Endothelial cell of umbilical vein (primary cell): ENCODE data around the gene APCDD1L. TPM values are rescaled to one million over a fixed set of nuclear protein-coding genes. Genes with fewer than 3 reads are reported as not detected.

Source experiments
- BruUV-seq: library from RNA; stranded (reverse); fragments of 400-500 nt; replicated peaks from 2 replicates; lab custom pipeline; 2021; lab: Mats Ljungman, UMichigan
- CTCF ChIA-PET: fragments of 300-600, 350-600 bp; sonication (Branson Sonifier 250); formaldehyde crosslinking; loops from one replicate; lab custom pipeline; 2021; ENCODE audit warnings: antibody characterized with exemption, inconsistent platforms; lab: Charles Lee
- POLR2A ChIA-PET: fragments of 300-600, 350-600 bp; sonication (Branson Sonifier 250); formaldehyde crosslinking; loops from one replicate; lab custom pipeline; 2021; ENCODE audit warnings: antibody characterized with exemption, inconsistent platforms; lab: Charles Lee
- DNase-seq: peaks from one replicate; pipeline ENCODE4 v3.0.0-alpha.2; 2011; ENCODE audit warnings: low read depth, low spot score
- FAIRE-seq: peaks from 2 replicates; lab custom pipeline; 2011; peaks lifted over from hg19 to GRCh38; lab: Jason Lieb, UNC
- H2AFZ ChIP-seq: 2 replicates; pipeline ENCODE4 v1.6.0; 2012; ENCODE audit warnings: low read depth, low read length, control low read depth, inconsistent platforms
- H3K27ac ChIP-seq: 2 replicates; pipeline ENCODE4 v1.5.1; 2011; ENCODE audit warnings: low read depth, mild to moderate bottlenecking, control low read depth, low read length, moderate library complexity; ENCODE audit not compliant: insufficient read depth
- H3K27me3 ChIP-seq, 2 experiments: 2 replicates each; pipeline versions ENCODE4 v1.6.0 to v1.6.1; 2011; ENCODE audit warnings: low read length in 2 of 2, mixed read lengths in 1 of 2; ENCODE audit not compliant: control insufficient read depth in 2 of 2, insufficient read depth in 2 of 2
- H3K36me3 ChIP-seq, 2 experiments: 2 replicates in 1 of 2; 3 replicates in 1 of 2; pipeline ENCODE4 v1.5.1; 2011; ENCODE audit warnings: low read length in 2 of 2, mild to moderate bottlenecking in 1 of 2, moderate library complexity in 1 of 2; ENCODE audit not compliant: control insufficient read depth in 2 of 2, insufficient read depth in 2 of 2; ENCODE audit errors: extremely low read depth in 1 of 2
- H3K4me1 ChIP-seq: 3 replicates; pipeline ENCODE4 v1.5.1; 2011; ENCODE audit warnings: mild to moderate bottlenecking, low read length; ENCODE audit not compliant: control insufficient read depth, insufficient read depth; ENCODE audit errors: extremely low read depth
- H3K4me2 ChIP-seq: 2 replicates; pipeline ENCODE4 v1.6.1; 2011; ENCODE audit warnings: low read length, control low read depth, mixed read lengths; ENCODE audit not compliant: insufficient read depth
- H3K4me3 ChIP-seq, 3 experiments: fragments of 200-600 bp in 1 of 3; sonication (generic), shearing (Covaris generic) in 1 of 3; replicated peaks in 1 of 3; 2 replicates each; pipeline ENCODE4 v1.5.1; 2011 to 2016; ENCODE audit warnings: control low read depth in 3 of 3, low read length in 3 of 3, mild to moderate bottlenecking in 2 of 3, inconsistent platforms in 1 of 3, low read depth in 1 of 3, moderate library complexity in 1 of 3; ENCODE audit not compliant: insufficient read depth in 1 of 3
- H3K79me2 ChIP-seq: 2 replicates; pipeline ENCODE4 v1.6.0; 2012; ENCODE audit warnings: low read length, inconsistent platforms; ENCODE audit not compliant: control insufficient read depth, insufficient read depth
- H3K9ac ChIP-seq: replicated peaks from 2 replicates; pipeline ENCODE3; 2011; ENCODE audit warnings: low read length, control low read depth; ENCODE audit not compliant: insufficient read depth; ENCODE audit errors: extremely low read depth
- H3K9me1 ChIP-seq: replicated peaks from 3 replicates; pipeline ENCODE4 v1.6.0; 2011; ENCODE audit warnings: mild to moderate bottlenecking, low read length; ENCODE audit not compliant: control insufficient read depth, insufficient read depth; ENCODE audit errors: extremely low read depth
- H3K9me3 ChIP-seq: replicated peaks from 2 replicates; pipeline ENCODE4 v1.5.1; 2012; ENCODE audit warnings: low read length, inconsistent platforms; ENCODE audit not compliant: control insufficient read depth, insufficient read depth
- H4K20me1 ChIP-seq: replicated peaks from 2 replicates; pipeline ENCODE3; 2011; ENCODE audit warnings: mild to moderate bottlenecking, low read length; ENCODE audit not compliant: control insufficient read depth, insufficient read depth; ENCODE audit errors: extremely low read depth
- CTCF ChIP-seq, 2 donors: IDR thresholded peaks; 1 replicate in 1 of 2; 2 replicates in 1 of 2; pipeline ENCODE4 v1.5.1; 2011; ENCODE audit warnings: low read length in 2 of 2, mild to moderate bottlenecking in 2 of 2, moderate library complexity in 2 of 2, control low read depth in 1 of 2, inconsistent platforms in 1 of 2, low read depth in 1 of 2; ENCODE audit not compliant: insufficient read depth in 1 of 2; ENCODE audit errors: extremely low read depth in 1 of 2
- EZH2 ChIP-seq: IDR thresholded peaks from 2 replicates; pipeline ENCODE4 v1.6.1; 2012; ENCODE audit warnings: borderline replicate concordance, low read depth, mild to moderate bottlenecking, moderate library complexity, low read length, inconsistent platforms; ENCODE audit not compliant: severe bottlenecking
- FOS ChIP-seq: IDR thresholded peaks from 2 replicates; pipeline ENCODE4 v1.6.1; 2011; ENCODE audit warnings: mild to moderate bottlenecking, low read length, moderate library complexity, borderline replicate concordance; ENCODE audit not compliant: insufficient read depth
- GATA2 ChIP-seq: IDR thresholded peaks from 2 replicates; pipeline ENCODE4 v1.7.0; 2011; ENCODE audit warnings: low read depth, mild to moderate bottlenecking, moderate library complexity, mixed read lengths, low read length; ENCODE audit not compliant: insufficient read length, insufficient read depth
- JUN ChIP-seq: IDR thresholded peaks from 2 replicates; pipeline ENCODE4 v1.6.1; 2011; ENCODE audit warnings: borderline replicate concordance, low read depth; ENCODE audit not compliant: insufficient read length, insufficient read depth
- MYC ChIP-seq: IDR thresholded peaks from one replicate; pipeline ENCODE4 v1.6.1; 2011; ENCODE audit warnings: mild to moderate bottlenecking, low read depth, low read length
- POLR2A ChIP-seq: IDR thresholded peaks from 2 replicates; pipeline ENCODE4 v1.6.1; 2012; ENCODE audit warnings: low read depth, mild to moderate bottlenecking, control low read depth, low read length
- POLR2AphosphoS5 ChIP-seq: IDR thresholded peaks from 2 replicates; pipeline ENCODE4 v1.6.1; 2012; ENCODE audit warnings: low read depth, mild to moderate bottlenecking, control low read depth, low read length, moderate library complexity; ENCODE audit not compliant: insufficient read depth
- dilution Hi-C: fragments of 300-500 bp; cut with MboI; formaldehyde crosslinking; loops from one replicate; pipeline ENCODE4 v1.15.0; 2019; ENCODE audit warnings: low sequenced_read_pairs; ENCODE audit not compliant: extremely low pct_ligation_motif_present
- intact Hi-C: fragments of 100-400 bp; cut with micrococcal nuclease; formaldehyde crosslinking; loops from one replicate; pipeline ENCODE4 v1.10.0; 2022
- polyA plus RNA-seq, 4 experiments: library from polyadenylated mRNA; depleted of rRNA in 3 of 4; stranded (reverse) in 3 of 4; unstranded in 1 of 4; fragments of >200 nt; gene quantifications; 2 replicates each; pipeline versions ENCODE4 v1.2.1 to v1.2.3, GENCODE V29; 2011 to 2012; ENCODE audit warnings: missing spikeins in 1 of 4
- total RNA-seq: library from RNA; stranded (reverse); gene quantifications from 2 replicates; pipeline ENCODE4 v1.2.3, GENCODE V29; 2021
- TF ChIP-seq, protein P1 (sequence below): IDR thresholded peaks from 2 replicates; pipeline ENCODE4 v1.6.1; 2011; ENCODE audit not compliant: insufficient read depth, insufficient read length

APCDD1L gene
- total and polyA plus RNA-seq, 2 donors (not counting 3 experiments of a cell fraction or from before 2014, with no cell fraction given), result 0.17 to 1.4 TPM

- dilution Hi-C loops, result no loop called here
- H3K4me3 ChIP-seq, result no peak overlapping the region
- no peak overlapping the region for H2AFZ ChIP-seq
- DNase-seq (no peak), FAIRE-seq (no peak)
- CTCF ChIA-PET, result no interaction called here
- H3K9ac ChIP-seq, result no peak overlapping the region
- peaks cover 2% of the 10 kb centered on the region for H3K9me3 ChIP-seq
- H3K9me1 ChIP-seq, result no peaks in the 10 kb centered on the region
- POLR2A ChIA-PET, result no interaction called here
- no peaks in the 10 kb centered on the region for H3K36me3 ChIP-seq
- no peaks in the 10 kb centered on the region for H3K27me3 ChIP-seq
- no peaks in the 10 kb centered on the region for H3K4me1 ChIP-seq
- no peak overlapping the region for H3K4me2 ChIP-seq
- H4K20me1 ChIP-seq, result no peaks in the 10 kb centered on the region
- no TSS peak for BruUV-seq
- H3K79me2 ChIP-seq, result no peaks in the 10 kb centered on the region
- intact Hi-C loops, result no loop called here
- H3K27ac ChIP-seq, result no peak overlapping the region
- TF ChIP-seq POLR2AphosphoS5 (no peak), FOS (no peak), POLR2A (no peak), EZH2 (no peak), MYC (no peak), JUN (no peak), GATA2 (no peak), CTCF (IDR thresholded peaks at IDR 0.05; ENCODE audit: extremely low read depth in 1 of 2, insufficient read depth in 1 of 2, low read depth in 1 of 2, low read length in 2 of 2) (no peak)
- TF ChIP-seq, protein P1, sequence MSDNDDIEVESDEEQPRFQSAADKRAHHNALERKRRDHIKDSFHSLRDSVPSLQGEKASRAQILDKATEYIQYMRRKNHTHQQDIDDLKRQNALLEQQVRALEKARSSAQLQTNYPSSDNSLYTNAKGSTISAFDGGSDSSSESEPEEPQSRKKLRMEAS, result no peak
Observed at GRCh38 chr20:58500256-58500655, 14.9 kb downstream of the APCDD1L start.
